ENCODE results near the gene SRSF10. TPM values are rescaled to one million over a fixed set of nuclear protein-coding genes. Genes with fewer than 3 reads are reported as not detected.

Gene SRSF10
- 71.0 and 84.2 TPM in 2 replicates for total RNA-seq

DNA sequence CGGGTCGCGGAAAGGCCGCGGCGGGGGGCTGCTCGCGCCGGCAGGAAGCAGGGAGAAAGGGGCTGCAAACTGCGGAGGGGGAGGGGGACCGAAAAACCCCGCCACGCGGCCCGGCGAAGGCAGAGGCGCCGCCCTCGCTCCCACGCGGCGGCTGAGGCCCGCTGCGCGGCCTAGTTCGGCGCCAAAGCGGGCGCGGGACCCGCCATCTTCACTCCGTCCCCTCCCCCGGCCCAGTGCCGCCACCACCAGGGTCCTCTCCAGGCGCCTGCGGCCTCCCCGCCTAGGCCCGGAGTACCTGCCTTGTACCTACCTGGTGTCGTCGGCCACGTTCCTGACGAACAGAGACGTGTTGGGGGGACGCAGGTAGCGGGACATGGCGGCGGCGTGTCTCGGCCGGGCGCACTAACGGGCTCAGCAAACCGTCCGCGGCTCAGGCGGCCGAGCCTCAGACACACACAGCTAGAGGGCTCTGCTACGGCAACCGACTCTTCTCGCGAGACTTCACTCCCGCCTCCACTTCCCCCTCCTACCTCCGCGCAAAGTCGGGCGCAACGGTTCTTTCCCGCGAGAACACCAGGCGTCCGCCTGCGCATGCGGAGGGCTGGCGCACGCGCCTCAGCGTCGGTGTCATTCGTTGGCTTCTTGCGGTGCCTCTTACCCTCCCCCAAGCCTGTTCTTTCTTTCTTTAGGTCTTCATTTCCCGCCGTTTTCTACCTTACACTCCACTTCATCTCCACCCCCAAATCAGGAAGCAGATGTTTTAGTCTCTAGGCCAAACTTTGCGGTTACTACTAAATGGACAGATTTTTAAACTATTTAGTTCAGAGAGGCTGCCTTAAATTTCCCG lies at the start of gene SRSF10:
TSS of gene SRSF10 (minus strand) at position 447 of the 847 bp plus-strand sequence. CDS start at position 375, 72 bp downstream.

DNA sequence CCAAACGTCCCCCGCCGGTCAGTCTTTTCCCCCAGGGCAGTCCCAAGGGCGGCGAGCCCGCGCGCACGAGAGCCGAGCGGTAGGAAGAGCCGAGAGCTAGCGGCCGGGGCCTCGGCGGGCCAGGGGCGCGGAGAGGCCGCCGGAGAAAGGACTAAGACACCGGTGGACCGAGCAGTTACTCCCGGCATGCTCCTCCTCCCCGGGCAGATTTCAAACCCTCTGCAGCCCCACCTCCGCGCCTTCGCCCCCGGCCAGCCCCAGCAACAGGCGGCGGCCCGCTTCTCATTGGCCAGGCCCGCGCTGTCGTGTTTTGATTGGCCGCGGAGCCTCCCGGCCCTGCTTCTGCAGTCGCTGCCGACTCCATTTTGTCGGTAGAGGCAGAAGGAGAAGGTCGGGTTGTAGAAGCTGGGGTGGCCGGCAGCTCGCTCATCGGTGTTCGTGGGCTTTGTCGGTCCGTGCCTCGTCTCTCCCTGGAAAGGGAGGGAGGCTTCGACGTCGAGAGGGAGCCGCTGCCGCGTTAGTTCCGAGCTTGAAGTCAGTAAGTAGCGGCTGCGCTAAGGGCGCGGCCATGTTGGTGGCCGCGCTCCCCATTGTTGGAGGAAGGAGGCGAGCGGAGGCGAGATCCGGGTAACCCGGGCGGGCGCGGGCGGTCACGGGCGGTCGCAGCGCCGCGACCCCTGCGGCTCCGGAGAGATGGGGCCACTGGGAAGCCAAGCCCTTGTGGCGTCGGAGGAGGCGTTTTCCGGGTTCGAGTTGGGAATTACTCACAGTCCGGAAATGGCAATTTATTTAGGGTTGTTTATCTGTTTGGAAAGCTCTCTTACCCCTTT lies 20.5 kb downstream of the SRSF10 start, which contains the start of gene PNRC2:
TSS of gene PNRC2 (plus strand) at position 368 of the 830 bp plus-strand sequence. CDS start 1,630 bp downstream, outside the sequence.

Other genes with a start within 250 kb of the SRSF10 start
- gene ELOA, start 236.9 kb downstream of the SRSF10 start, total RNA-seq = 33.7 and 35.9 TPM in 2 replicates
- 45.3 and 56.3 TPM in 2 replicates for gene PITHD1, start 201.9 kb downstream of the SRSF10 start, total RNA-seq
- 102 and 127 TPM in 2 replicates for gene LYPLA2, start 189.2 kb downstream of the SRSF10 start, total RNA-seq
- 86.8 and 111 TPM in 2 replicates for gene GALE, start 179.6 kb downstream of the SRSF10 start, total RNA-seq
- gene HMGCL, start 154.9 kb downstream of the SRSF10 start, total RNA-seq = 34.2 and 38.7 TPM in 2 replicates
- 8.0 and 10.0 TPM in 2 replicates for gene FUCA1, start 112.0 kb downstream of the SRSF10 start, total RNA-seq
- not detected in 2 replicates for gene CNR2, start 67.0 kb downstream of the SRSF10 start, total RNA-seq
- gene PNRC2, start 20.5 kb downstream of the SRSF10 start, total RNA-seq = 61.9 and 74.0 TPM in 2 replicates
- 0.05 and 0.07 TPM in 2 replicates for gene MYOM3, start 131.8 kb upstream of the SRSF10 start, total RNA-seq
- gene IL22RA1, start 162.8 kb upstream of the SRSF10 start, total RNA-seq = not detected in 2 replicates
- 0.07 TPM in 1 of 2 replicates, not detected in the other for gene IFNLR1, start 207.0 kb upstream of the SRSF10 start, total RNA-seq

All from mammary microvascular endothelial cell (primary cell).